ENCODE measurements around the gene SLC25A5. TPM values are rescaled to one million over a fixed set of nuclear protein-coding genes. Genes with fewer than 3 reads are reported as not detected.

The SLC25A5 gene
- total and polyA plus RNA-seq, 10 donors: 146 to 256 (median 232) TPM

DNA sequence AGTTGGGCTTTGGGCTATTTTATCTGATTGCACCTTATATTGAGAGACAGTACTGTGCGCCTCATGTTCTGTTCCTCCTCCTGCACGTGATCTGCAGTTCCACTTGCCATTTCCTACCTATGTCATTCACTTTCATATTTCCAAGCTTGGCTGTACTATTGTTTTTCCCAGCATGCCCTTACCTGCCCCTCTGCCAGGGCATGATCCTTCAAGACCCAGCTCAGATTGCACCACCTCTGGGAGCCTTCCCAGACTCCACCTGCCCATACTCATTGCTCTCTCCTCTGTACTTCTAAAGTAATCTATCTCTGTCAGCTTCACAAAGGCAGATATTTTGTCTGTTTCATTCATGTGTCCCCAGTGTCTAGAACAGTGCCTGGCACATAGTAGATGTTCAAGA is 11.6 kb downstream of the SLC25A5 start:
- intact Hi-C loops (cut with DNase I; ENCODE audit: low total_unique reads): no loop called here
- H3K4me3 ChIP-seq: no peak overlapping the region

GRCh38 chrX:119481323-119481801 is 13.1 kb downstream of the SLC25A5 start:
- Histone ChIP-seq H3K27me3 (replicated peaks in 1 of 7) (no peaks in the 10 kb centered on the region), H3K4me1 (peaks cover 0 to 15% (median 7%) of the 10 kb centered on the region in 6 donors), H3K36me3 (no peaks in the 10 kb centered on the region), H3K9me3 (no peaks in the 10 kb centered on the region), H3K27ac (no peak overlapping the region), H3K4me3 (no peak overlapping the region)
- 76 to 100% (median 90%) methylated on average over 3 to 4 of the region's 4 CpGs for WGBS, 5 donors
- TF ChIP-seq, protein P1, sequence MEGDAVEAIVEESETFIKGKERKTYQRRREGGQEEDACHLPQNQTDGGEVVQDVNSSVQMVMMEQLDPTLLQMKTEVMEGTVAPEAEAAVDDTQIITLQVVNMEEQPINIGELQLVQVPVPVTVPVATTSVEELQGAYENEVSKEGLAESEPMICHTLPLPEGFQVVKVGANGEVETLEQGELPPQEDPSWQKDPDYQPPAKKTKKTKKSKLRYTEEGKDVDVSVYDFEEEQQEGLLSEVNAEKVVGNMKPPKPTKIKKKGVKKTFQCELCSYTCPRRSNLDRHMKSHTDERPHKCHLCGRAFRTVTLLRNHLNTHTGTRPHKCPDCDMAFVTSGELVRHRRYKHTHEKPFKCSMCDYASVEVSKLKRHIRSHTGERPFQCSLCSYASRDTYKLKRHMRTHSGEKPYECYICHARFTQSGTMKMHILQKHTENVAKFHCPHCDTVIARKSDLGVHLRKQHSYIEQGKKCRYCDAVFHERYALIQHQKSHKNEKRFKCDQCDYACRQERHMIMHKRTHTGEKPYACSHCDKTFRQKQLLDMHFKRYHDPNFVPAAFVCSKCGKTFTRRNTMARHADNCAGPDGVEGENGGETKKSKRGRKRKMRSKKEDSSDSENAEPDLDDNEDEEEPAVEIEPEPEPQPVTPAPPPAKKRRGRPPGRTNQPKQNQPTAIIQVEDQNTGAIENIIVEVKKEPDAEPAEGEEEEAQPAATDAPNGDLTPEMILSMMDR (IDR thresholded peaks at IDR 0.05 in 8 of 11, conservative IDR thresholded peaks at IDR 0.05 in 3 of 11): no peak
- DNase-seq: no peak
- intact Hi-C loops (cut with DNase I; ENCODE audit: low total_unique reads): no loop called here

More for the DNA sequence above, 11.6 kb downstream of the SLC25A5 start:
- H3K36me3 ChIP-seq: no peaks in the 10 kb centered on the region
- no peak for TF ChIP-seq POLR2AphosphoS5 (IDR thresholded peaks at IDR 0.05)
- TF ChIP-seq POLR2A (IDR thresholded peaks at IDR 0.05): no peak
- TF ChIP-seq, protein P1 (IDR thresholded peaks at IDR 0.05 in 8 of 11, conservative IDR thresholded peaks at IDR 0.05 in 3 of 11): no peak
- peaks cover 0 to 15% (median 7%) of the 10 kb centered on the region in 6 donors for H3K4me1 ChIP-seq
- WGBS, 5 donors: 82 to 94% (median 91%) methylated on average over 2 of the region's 2 CpGs
- no peaks in the 10 kb centered on the region for H3K9me3 ChIP-seq
- no peaks in the 10 kb centered on the region for H3K27me3 ChIP-seq (replicated peaks in 1 of 7)
- no peak overlapping the region for H3K27ac ChIP-seq
- DNase-seq: no peak

- WGBS, 5 donors: 38 to 69% (median 54%) methylated on average over 3 to 10 of the region's 10 CpGs
- Histone ChIP-seq H3K36me3 (no peaks in the 10 kb centered on the region), H3K27me3 (replicated peaks in 1 of 7) (no peaks in the 10 kb centered on the region), H3K4me3 (peak overlapping the region in 7 of 8 donors; percentile 8 to 67 (median 35)), H3K9me3 (no peaks in the 10 kb centered on the region), H3K27ac (peak overlapping the region in 6 of 8 donors; percentile 55 to 78 (median 72)), H3K4me1 (peaks cover 0 to 15% (median 7%) of the 10 kb centered on the region in 6 donors)
- no peak for DNase-seq
- no peak for TF ChIP-seq POLR2A (IDR thresholded peaks at IDR 0.05)
- TF ChIP-seq POLR2AphosphoS5 (IDR thresholded peaks at IDR 0.05): no peak
- TF ChIP-seq, protein P1 (IDR thresholded peaks at IDR 0.05 in 8 of 11, conservative IDR thresholded peaks at IDR 0.05 in 3 of 11): no peak
- intact Hi-C loops (cut with DNase I; ENCODE audit: low total_unique reads): no loop called here
Measured at GRCh38 chrX:119482041-119482440, 13.8 kb downstream of the SLC25A5 start.

GRCh38 chrX:119482481-119483480 is 14.5 kb downstream of the SLC25A5 start:
- Histone ChIP-seq H3K4me3 (peak overlapping the region in 7 of 8 donors; percentile 8 to 67 (median 35)), H3K27ac (peak overlapping the region in 7 of 8 donors; percentile 45 to 78 (median 70)), H3K9me3 (no peaks in the 10 kb centered on the region), H3K4me1 (peaks cover 0 to 15% (median 7%) of the 10 kb centered on the region in 6 donors), H3K36me3 (no peaks in the 10 kb centered on the region), H3K27me3 (replicated peaks in 1 of 7) (no peaks in the 10 kb centered on the region)
- 14 to 45% (median 39%) methylated on average over 20 to 48 of the region's 48 CpGs; no CpG with 5 or more reads in 1 of the 5 donors for WGBS, 5 donors
- peak; percentile 91 for DNase-seq
- no peak for TF ChIP-seq POLR2A (IDR thresholded peaks at IDR 0.05)
- TF ChIP-seq POLR2AphosphoS5 (IDR thresholded peaks at IDR 0.05): peak in 2 of 3 donors; percentile 59 to 69
- TF ChIP-seq, protein P1 (IDR thresholded peaks at IDR 0.05 in 8 of 11, conservative IDR thresholded peaks at IDR 0.05 in 3 of 11): peak; percentile 21 to 88 (median 76)
- intact Hi-C loops (cut with DNase I; ENCODE audit: low total_unique reads): no loop called here
